ENCODE data around the gene HACD2.

Gene HACD2

GRCh38 chr3:123571264-123571972 lies 13.4 kb downstream of the HACD2 start:
- DNase-seq (ENCODE audit: low spot score), result no peak

GRCh38 chr3:123568875-123569274 lies 16.0 kb downstream of the HACD2 start:
- no peak for DNase-seq (ENCODE audit: low spot score)

- DNase-seq (ENCODE audit: low spot score), result no peak
Observed at GRCh38 chr3:123568034-123568433, 16.8 kb downstream of the HACD2 start.

- no peak for DNase-seq (ENCODE audit: low spot score)
Observed at GRCh38 chr3:123564056-123564455, 20.8 kb downstream of the HACD2 start.

- DNase-seq (ENCODE audit: low spot score), result no peak
Observed at GRCh38 chr3:123562547-123562946, 22.3 kb downstream of the HACD2 start.

GRCh38 chr3:123561188-123561587 lies 23.7 kb downstream of the HACD2 start:
- no peak for DNase-seq (ENCODE audit: low spot score)

GRCh38 chr3:123559040-123559861 lies 25.6 kb downstream of the HACD2 start:
- DNase-seq (ENCODE audit: low spot score), result peak; percentile 53

- no peak for DNase-seq (ENCODE audit: low spot score)
Observed at GRCh38 chr3:123553536-123553935, 31.3 kb downstream of the HACD2 start.

GRCh38 chr3:123552768-123553167 lies 32.1 kb downstream of the HACD2 start:
- DNase-seq (ENCODE audit: low spot score), result no peak

GRCh38 chr3:123552095-123552714 lies 32.6 kb downstream of the HACD2 start:
- DNase-seq (ENCODE audit: low spot score), result no peak

GRCh38 chr3:123547881-123548519 lies 36.9 kb downstream of the HACD2 start:
- DNase-seq (ENCODE audit: low spot score), result no peak

GRCh38 chr3:123546133-123546755 lies 38.6 kb downstream of the HACD2 start:
- DNase-seq (ENCODE audit: low spot score), result no peak

GRCh38 chr3:123543950-123544349 lies 40.9 kb downstream of the HACD2 start:
- DNase-seq (ENCODE audit: low spot score), result no peak

- no peak for DNase-seq (ENCODE audit: low spot score)
Observed at GRCh38 chr3:123540285-123540684, 44.6 kb downstream of the HACD2 start.

GRCh38 chr3:123536153-123536895 lies 48.5 kb downstream of the HACD2 start:
- DNase-seq (ENCODE audit: low spot score), result no peak

- DNase-seq (ENCODE audit: low spot score), result no peak
Observed at GRCh38 chr3:123535580-123535979, 49.3 kb downstream of the HACD2 start.

GRCh38 chr3:123534264-123534663 lies 50.6 kb downstream of the HACD2 start:
- DNase-seq (ENCODE audit: low spot score), result no peak

- DNase-seq (ENCODE audit: low spot score), result no peak
Observed at GRCh38 chr3:123533554-123534159, 51.2 kb downstream of the HACD2 start.

- DNase-seq (ENCODE audit: low spot score), result no peak
Observed at GRCh38 chr3:123528130-123528529, 56.7 kb downstream of the HACD2 start.

- no peak for DNase-seq (ENCODE audit: low spot score)
Observed at GRCh38 chr3:123527046-123527445, 57.8 kb downstream of the HACD2 start.

GRCh38 chr3:123526474-123526873 lies 58.4 kb downstream of the HACD2 start:
- DNase-seq (ENCODE audit: low spot score), result no peak

Data from CD4-positive, alpha-beta T cell treated with Interleukin-6 at 100 ng/mL for 8 hours (primary cell).